GM12874 (cell line): ENCODE measurements around the gene FBXO34.

Experiments
- TF ChIP-seq, protein P1 (sequence below): IDR thresholded peaks from 2 replicates; pipeline ENCODE4 v1.5.1; 2011; ENCODE audit warnings: low read depth, mild to moderate bottlenecking, control low read depth, low read length, moderate library complexity; ENCODE audit not compliant: insufficient read depth

FBXO34 gene

DNA sequence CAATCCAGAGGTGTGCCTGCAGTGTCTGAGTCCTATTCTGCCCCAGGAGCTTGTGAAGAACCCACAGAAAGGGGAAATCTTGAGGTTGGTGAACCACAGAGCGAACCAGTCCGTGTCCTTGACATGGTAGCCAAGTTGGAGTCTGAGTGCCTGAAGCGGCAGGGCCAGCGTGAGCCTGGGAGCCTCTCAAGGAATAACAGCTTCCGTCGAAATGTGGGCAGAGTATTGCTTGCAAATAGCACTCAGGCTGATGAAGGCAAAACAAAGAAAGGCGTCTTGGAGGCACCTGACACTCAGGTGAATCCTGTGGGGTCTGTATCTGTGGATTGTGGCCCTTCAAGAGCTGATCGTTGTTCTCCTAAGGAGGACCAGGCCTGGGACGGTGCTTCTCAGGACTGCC, 79.9 kb downstream of the FBXO34 start:
- TF ChIP-seq, protein P1, sequence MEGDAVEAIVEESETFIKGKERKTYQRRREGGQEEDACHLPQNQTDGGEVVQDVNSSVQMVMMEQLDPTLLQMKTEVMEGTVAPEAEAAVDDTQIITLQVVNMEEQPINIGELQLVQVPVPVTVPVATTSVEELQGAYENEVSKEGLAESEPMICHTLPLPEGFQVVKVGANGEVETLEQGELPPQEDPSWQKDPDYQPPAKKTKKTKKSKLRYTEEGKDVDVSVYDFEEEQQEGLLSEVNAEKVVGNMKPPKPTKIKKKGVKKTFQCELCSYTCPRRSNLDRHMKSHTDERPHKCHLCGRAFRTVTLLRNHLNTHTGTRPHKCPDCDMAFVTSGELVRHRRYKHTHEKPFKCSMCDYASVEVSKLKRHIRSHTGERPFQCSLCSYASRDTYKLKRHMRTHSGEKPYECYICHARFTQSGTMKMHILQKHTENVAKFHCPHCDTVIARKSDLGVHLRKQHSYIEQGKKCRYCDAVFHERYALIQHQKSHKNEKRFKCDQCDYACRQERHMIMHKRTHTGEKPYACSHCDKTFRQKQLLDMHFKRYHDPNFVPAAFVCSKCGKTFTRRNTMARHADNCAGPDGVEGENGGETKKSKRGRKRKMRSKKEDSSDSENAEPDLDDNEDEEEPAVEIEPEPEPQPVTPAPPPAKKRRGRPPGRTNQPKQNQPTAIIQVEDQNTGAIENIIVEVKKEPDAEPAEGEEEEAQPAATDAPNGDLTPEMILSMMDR: no peak

DNA sequence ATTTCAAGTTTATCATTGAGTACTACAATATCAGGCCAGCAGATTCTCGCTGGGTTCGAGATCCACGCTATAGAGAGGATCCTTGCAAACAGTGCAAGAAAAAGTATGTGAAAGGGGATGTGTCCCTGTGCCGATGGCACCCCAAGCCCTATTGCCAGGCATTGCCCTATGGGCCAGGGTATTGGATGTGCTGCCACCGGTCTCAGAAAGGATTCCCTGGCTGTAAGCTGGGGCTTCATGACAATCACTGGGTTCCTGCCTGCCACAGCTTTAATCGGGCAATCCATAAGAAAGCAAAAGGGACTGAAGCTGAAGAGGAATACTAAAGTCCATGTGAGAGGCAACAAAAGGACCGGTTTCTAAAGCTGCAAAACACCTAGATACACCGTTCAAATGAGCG, 81.0 kb downstream of the FBXO34 start:
- TF ChIP-seq, protein P1: no peak

DNA sequence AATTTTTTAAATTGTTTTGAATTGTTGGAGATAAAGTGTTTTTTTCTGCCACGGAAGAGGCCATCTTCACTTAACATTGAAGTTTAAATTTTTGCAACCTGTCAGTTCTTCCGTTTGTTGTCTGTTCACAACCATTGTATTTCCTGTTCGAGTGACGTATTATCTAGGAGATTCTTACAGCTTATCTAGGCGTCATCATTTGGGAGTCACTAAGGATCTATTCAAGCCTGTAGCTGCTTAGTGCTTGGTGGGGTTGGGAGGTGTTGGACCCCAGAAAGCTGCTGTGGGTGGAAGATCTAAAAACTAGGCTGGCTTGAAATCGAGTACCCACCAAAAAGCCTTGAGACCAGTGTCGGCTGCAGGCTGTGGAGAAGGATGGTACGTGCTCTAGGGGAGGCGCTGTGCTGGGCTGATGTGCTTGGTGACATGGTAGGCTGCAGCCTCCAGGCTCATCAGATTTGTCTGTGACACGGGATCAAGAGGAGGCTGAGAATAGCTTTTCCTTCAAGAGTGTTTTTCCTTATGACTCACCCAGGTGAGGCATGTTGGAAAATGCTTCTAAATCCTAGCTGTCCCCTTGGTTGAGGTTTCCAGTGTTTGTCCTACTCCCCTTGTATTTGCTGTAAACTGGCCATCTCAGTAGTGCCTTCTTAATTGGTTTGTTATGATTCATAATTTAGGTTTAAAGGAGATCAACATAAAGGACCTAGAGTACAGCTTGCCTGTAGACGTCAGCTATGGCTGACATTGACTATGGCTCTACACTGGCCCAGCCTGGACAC, 82.7 kb downstream of the FBXO34 start:
- TF ChIP-seq, protein P1: no peak

DNA sequence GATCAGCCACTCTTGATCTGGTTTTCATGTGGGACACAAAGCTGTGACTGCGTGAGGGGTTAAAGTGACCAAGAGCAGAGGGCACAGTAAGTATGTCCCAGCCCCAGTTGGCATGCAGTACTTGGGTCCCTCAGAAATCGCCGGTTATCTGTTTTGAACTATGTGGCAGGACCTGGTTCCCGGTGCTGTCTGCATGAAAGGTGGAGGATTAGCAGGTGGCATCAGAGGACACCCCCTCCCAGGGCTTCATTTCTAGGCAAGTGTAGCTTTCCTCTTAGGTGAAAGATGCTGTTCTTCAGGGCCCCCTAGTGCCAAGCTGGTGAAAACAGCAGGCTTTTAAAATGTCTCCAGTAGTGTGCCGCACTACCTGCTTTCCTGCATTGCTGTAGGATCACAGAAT, 83.3 kb downstream of the FBXO34 start:
- TF ChIP-seq, protein P1: peak; percentile 72

DNA sequence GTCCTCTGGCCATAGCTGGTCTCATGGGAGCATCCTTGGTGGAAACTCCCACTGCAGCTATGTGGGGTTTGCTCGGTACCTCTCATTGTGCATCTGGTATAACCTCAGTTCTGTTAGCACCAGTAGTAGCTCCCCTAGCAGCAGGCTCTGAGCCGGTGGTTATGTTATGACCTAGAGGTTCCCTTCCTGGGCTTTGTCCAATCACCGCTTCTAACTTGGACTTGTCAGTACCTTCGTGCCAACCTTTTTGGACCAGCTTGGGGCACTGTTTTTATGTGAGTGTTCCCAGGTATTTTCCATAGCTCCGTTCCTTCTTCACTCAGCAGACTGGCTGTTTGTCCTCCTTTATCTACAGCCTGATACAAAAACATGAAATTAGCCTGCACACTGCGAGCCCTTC, 84.7 kb downstream of the FBXO34 start:
- TF ChIP-seq, protein P1: no peak

DNA sequence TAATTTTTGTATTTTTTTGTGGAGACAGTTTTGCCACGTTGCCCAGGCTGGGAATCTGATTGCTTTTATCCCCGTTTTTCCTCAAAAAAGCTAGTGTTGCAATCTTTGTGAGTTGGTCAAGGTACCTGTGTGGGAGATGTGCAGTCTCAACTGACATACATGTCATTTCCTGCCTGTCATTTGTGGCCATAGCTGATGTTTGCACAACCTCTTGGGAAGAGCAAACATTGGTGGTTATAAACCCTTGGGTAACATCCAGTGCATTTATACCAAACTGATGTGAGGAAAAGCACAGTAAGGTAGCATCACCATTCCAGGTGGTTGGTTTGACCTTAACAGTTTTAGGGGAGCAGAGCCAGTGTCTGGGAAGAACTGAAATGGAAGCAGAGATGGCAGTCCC, 85.7 kb downstream of the FBXO34 start:
- TF ChIP-seq, protein P1: no peak

DNA sequence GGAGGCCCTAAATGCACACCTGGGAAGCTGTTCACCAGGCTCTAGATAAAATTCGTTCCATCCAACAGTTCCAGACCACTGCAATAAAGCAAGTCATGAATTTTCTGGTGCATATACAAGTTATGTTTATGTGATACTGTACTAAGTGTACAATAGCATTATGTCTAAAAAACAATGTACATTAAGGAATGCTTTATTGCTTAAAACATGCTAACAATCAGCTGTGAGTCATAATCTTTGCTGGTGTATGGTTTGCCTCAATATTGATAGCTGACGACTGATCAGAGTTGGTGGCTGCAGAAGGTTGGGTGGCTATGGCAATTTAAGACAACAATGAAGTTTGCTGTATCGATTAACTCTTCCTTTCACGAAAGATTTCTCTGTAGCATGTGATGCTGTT, 88.1 kb downstream of the FBXO34 start:
- TF ChIP-seq, protein P1: no peak
